Stimulated activated CD4-positive, alpha-beta T cell treated with anti-CD3 and anti-CD28 coated beads, TNF-alpha, amount 100 ng/mL, for 24 hours (primary cell): ENCODE data around the gene NAGK.
"Not testable (repeated sequence)": the region's sequence is repeated elsewhere in the genome, so short reads cannot be mapped to it uniquely, and the experiment has no call there.

ENCODE experiments used
- DNase-seq, 3 experiments: peaks; one replicate each; pipeline ENCODE4 v3.0.0-alpha.2; 2020; ENCODE audit warnings: low read depth in 3 of 3

NAGK gene

GRCh38 chr2:71068218-71069035 is at the start of gene NAGK:
Gene NAGK (plus strand): TSS chr2:71068648. CDS start chr2:71068684, 36 bp downstream.
- peak; percentile 90 to 95 (median 92) for DNase-seq

- DNase-seq, result not testable (repeated sequence)
Measured at GRCh38 chr2:71019989-71020388, 48.5 kb upstream of the NAGK start.

GRCh38 chr2:71021394-71021793 is 47.1 kb upstream of the NAGK start:
- DNase-seq, result not testable (repeated sequence)

- peak; percentile 45 to 71 (median 48) for DNase-seq
Measured at GRCh38 chr2:71023553-71024243, 44.8 kb upstream of the NAGK start.

- DNase-seq, result not testable (repeated sequence)
Measured at GRCh38 chr2:71036296-71036695, 32.2 kb upstream of the NAGK start.

- no peak for DNase-seq
Measured at GRCh38 chr2:71042287-71042686, 26.2 kb upstream of the NAGK start.

GRCh38 chr2:71043531-71044407 is 24.7 kb upstream of the NAGK start:
- DNase-seq, result no peak

GRCh38 chr2:71045151-71045550 is 23.3 kb upstream of the NAGK start:
- no peak for DNase-seq

- no peak for DNase-seq
Measured at GRCh38 chr2:71045865-71046548, 22.4 kb upstream of the NAGK start.

- DNase-seq, result no peak
Measured at GRCh38 chr2:71048096-71048495, 20.4 kb upstream of the NAGK start.

GRCh38 chr2:71049704-71050360 is 18.6 kb upstream of the NAGK start:
- DNase-seq, result peak; percentile 40 to 61 (median 56)

GRCh38 chr2:71055206-71055740 is 13.2 kb upstream of the NAGK start:
- DNase-seq, result not testable (repeated sequence)

- DNase-seq, result no peak
Measured at GRCh38 chr2:71060211-71060610, 8.2 kb upstream of the NAGK start.

- DNase-seq, result no peak
Measured at GRCh38 chr2:71060871-71061270, 7.6 kb upstream of the NAGK start.

GRCh38 chr2:71063216-71063615 is 5.2 kb upstream of the NAGK start:
- DNase-seq, result no peak

- no peak for DNase-seq
Measured at GRCh38 chr2:71064110-71064611, 4.3 kb upstream of the NAGK start.

GRCh38 chr2:71064754-71065621 is 3.5 kb upstream of the NAGK start:
- no peak for DNase-seq

- no peak for DNase-seq
Measured at GRCh38 chr2:71066856-71067255, 1.6 kb upstream of the NAGK start.

- DNase-seq, result no peak
Measured at GRCh38 chr2:71067567-71068217, 756 bp upstream of the NAGK start.
